GM15510 (cell line): ENCODE data around the gene SLC25A30.

ENCODE experiments used
- POLR2A ChIP-seq: IDR thresholded peaks from 3 replicates; pipeline ENCODE4 v1.6.1; 2011; ENCODE audit warnings: borderline replicate concordance; ENCODE audit not compliant: insufficient read length; ENCODE audit errors: extremely low read depth

Gene SLC25A30

DNA sequence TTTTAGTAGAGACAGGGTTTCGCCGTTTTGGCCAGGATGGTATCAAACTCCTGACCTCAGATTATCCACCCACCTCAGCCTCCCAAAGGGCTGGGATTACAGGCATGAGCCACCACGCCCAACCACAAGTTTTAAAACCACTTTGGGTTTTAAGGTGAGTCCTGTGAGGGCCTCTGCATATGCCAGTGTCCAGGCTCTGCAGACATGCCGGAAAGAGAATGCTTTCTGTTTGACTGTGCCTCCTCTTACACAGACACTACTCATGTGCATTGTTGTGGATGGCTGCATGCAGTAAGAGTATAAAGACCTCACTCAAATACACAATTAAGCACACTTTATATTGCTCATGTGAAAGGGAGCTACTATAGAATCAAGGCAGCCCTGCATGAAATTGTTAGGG lies 20.8 kb upstream of the SLC25A30 start:
- no peak for TF ChIP-seq POLR2A

DNA sequence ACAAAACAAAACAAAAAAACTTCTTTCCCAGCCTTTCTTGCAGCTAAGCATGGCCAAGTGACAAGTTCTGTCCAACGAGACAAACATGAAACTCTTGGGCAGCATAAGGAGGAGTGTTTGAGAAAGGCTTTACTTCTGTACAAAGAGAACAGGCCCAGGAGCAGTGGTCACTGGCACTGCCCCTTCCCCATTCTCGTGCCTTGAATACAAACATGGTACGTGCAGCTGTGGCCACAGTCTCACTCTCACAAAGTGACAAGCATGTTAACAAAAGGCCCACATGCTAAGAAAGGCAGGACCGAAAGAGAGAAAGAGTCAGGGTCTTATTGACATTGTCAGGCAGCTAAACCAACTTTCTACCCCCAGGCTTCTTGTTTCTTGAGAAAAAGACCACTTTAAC lies 19.8 kb upstream of the SLC25A30 start:
- no peak for TF ChIP-seq POLR2A

DNA sequence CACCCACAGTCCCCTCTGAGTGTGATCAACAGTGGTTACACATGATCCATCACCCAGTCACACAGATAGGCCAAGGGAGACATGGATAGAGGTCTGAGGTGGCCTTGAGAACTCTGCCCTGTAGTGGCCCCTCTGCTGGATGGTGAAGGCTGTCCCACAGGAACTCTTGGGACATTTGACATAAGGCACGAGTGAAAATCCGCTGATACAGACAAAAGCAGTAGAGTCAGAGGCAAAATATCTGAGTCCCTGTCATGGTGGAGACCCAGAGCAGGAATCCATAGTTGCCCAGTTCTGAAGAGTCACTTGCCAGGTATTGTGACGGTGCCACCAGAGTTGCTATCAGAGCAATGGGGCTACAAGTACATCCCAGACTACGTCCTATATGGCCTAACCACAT lies 18.8 kb upstream of the SLC25A30 start:
- TF ChIP-seq POLR2A = no peak

DNA sequence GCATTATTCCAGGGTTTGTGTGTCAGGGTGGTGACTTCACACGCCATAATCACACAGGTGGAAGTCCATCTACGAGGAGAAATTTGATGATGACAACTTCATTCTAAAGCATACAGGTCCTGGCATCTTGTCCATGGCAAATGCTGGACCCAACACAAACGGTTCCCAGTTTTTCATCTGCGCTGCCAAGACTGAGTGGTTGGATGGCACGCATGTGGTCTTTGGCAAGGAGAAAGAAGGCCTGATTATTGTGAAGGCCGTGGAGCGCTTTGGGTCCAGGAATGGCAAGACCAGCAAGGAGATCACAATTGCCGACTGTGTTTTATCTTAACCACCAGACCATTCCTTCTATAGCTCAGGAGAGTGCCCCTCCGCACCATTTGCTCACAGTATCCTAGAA lies 18.2 kb upstream of the SLC25A30 start:
- no peak for TF ChIP-seq POLR2A

DNA sequence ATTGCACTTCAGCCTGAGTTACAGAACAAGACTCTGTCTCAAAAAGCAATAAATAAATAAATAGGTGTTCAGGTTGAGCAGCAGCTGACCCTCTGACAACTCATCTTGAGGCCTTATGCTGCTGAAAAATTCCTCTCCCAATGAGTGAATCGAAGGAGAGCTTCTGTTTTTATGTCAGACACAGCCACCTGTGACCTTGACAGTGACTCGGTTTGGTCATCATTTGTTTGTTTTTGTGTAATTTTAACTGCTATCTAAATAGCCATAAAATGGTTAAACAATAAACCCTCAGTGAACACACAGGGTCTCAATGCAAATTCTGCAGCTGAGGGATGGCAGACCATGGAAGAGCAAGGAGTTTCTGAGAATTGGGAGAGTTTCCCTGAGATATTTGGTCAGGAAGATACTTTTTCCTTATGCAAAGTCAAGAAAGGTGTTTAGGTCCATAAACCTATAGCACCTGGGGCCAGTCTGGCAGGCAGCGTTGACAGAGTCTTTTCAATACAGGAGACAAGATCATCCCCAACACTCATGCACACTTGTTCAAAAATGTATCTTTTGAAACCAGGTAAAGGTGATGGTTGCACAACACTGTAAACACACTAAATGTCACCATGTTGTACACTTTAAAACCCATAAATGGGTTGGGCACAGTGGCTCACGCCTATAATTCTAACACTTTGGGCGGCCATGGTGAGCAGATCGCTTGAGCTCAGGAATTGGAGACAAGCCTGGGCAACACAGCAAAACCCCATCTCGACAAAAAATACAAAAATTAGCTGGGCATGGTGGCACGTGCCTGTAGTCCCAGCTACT lies 16.6 kb upstream of the SLC25A30 start:
- TF ChIP-seq POLR2A = no peak

DNA sequence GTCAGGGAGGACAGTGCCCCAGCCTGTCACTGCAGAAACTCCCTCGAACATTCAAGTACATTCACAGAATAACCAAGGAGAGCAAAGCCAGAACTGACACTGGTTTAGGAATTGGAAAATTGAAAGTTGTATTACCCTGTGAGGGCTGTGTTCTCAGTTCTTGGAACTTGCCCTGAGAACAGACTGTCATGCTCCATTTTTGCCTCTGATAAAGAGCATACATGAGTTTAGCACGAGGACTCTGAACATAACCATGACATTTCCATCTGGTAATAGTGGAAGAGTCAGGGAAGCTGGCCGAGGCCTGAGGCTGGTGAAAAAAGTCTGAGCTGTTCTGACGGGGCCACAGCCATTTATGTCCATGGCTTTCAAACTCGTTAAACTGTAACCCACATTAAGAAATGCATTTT lies 15.2 kb upstream of the SLC25A30 start:
- no peak for TF ChIP-seq POLR2A

DNA sequence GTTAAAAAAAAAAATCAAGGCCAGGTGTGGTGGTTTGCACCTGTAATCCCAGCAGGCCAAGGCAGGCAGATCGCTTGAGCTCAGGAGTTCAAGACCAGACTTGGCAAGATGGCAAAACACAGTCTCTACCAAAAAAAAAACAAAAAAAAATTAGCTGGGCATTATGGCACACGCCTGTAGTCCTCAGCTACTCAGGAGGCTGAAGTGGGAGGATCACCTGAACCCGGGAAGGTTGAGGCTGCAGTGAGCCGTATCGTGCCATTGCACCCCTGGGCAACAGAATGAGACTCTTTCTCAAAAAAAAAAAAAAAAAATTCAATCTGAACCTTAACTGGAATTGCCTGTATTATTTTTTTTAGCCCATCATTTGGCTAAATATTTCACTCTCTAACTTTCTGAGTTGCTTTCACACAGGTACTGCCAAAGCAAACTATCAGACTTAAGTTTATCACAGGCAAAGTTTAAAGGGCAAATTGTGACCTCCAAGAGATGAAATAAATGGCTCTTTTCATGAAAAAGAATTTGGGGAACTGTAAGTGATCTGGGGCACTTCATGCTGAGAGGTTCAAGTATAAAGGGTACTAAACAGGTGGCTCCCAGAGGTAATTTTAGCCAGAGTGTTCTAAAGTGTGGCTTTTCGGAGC lies 14.7 kb upstream of the SLC25A30 start:
- TF ChIP-seq POLR2A = no peak

DNA sequence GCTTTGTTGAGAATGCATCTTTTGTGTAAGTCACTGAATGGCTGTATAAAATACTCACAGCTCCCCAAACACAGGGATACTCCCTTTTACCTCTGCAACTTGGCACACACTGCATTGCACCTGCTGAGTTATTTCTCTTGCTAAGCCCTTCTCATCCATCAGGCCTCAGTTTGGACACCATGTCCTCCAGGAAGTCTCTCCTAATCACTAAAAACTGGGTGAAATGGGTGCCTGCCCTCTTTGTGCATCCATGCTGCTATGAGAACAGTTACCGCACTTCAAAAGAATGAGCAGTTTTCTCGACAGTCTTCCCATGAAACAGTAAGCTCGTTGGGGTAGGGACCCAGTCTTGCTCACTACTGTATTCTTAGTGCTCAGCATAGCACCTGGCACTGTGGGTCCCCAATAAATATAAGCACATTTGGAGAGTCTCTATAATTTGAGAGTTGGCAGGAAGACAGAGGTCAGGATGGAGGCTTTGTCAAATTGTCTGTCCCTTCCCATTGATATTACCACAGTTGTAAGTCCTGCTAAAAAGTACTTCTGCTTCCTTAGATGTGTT lies 4.6 kb upstream of the SLC25A30 start:
- no peak for TF ChIP-seq POLR2A

DNA sequence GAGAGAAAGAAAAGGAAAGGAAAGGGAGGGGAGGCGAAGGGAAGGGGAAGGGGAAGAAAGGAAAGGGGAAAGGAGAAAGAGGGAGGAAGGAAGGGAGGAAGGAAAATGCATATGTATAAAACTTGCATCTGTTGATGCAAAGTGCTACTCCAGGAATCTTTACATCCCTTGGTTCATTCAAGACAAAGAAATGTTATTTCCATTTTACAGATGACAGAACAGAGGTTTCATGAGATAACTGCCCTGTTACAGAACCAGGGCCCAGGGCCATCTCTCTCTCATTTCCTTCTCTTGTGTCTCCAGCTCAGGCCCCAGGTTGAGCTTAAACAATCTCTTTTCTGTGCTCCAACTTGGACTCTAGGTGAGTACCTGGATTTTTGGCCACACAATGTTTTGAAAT lies 1.8 kb upstream of the SLC25A30 start:
- TF ChIP-seq POLR2A = no peak

DNA sequence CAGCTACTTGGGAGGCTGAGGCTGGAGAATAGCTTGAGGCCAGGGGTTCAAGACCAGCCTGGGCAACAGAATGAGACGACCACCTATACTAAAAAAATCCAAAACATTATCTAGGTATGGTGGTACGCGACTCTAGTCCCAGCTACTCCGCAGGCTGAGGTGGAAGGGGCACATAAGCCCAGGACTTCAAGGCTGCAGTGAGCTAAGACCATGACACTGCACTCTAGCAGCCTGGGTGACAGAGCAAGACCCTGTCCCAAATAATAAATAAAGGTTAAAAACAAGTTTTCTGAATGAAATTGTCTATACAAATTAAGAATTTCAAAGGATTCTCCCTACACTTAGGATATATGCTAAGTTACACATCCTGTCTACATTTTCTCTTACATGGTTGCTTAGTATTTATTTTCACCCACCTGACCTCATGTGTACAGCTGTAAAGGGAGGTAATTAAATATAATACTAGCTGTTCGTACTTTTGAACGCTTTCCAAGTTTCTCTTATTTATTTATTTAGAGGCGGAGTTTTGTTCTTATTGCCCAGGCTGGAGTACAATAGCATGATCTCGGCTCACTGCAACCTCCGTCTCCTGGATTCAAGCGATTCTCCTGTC lies 1.6 kb downstream of the SLC25A30 start:
- no peak for TF ChIP-seq POLR2A

DNA sequence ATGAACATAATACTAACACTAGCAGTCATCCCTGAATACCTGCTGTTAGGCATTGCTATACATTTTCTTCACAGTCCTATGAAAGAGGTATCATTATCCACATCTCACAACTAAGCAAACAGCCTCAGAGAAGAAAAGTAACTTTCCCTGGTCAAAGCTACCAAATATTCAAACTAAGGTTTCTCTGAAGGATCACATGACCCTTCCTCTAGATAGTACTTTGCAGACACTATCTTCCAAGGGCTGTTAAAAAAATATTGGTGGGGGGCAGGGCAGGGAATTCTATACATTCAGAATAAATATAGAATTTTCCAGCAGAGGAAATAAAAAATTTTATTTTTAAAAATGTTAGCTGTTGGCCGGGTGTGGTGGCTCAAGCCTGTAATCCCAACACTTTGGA lies 3.1 kb downstream of the SLC25A30 start:
- TF ChIP-seq POLR2A = no peak

DNA sequence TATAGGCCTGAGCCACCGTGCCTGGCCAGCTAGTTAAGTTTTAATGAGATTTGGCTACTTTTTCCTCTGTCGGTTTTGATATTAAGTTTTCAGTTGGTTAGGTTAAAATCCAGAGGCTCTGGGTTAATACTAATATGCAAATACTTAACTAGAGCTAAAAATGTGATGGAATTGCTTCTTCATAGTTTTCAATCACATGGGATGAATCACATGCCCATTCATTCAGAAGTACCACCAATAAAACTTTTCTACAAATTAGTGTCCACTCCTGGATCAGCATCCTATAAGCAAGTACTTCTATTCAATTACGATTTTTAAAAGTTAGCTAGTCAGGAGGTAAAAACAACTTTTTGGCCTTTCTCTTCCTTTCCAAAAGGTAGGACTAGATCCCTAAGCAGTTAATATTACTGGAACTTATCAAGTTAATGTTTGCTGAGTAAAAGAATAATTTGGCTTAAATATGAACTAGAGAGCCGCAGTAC lies 4.3 kb downstream of the SLC25A30 start:
- no peak for TF ChIP-seq POLR2A

DNA sequence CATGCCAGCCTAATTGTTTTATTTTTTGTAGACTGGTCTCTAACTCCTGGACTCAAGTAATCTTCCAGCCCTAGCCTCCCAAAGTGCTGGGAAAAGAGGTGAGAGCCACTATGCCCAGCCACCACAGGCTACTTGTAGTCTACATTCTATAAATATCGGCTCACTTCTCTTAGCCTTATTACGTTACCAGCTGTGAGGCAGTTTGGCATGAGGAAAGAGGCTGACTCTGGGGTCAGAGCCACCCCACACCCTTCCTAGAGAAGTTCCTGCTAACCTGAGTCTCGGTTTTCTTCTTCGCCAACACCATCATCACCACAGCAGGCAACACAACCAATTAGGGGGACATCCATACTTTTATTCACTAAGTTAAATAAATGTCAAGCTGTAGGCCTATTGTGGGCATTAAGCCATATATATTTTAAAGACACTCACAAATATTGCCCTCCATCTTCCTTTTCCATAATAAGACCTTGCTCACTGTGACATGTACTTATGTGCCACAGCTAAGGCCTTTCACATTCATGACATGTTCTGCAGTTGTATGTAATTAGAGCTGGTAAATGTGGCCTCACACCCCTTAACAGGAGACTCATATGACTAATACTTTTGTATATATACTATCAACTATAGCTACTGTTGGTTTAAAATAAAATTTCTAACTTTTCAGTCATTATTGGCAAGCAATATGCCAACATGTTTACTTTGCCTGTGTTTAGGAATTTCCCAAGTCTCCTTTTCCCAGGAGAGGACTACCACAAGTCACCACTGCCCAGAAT lies 5.7 kb downstream of the SLC25A30 start:
- no peak for TF ChIP-seq POLR2A

DNA sequence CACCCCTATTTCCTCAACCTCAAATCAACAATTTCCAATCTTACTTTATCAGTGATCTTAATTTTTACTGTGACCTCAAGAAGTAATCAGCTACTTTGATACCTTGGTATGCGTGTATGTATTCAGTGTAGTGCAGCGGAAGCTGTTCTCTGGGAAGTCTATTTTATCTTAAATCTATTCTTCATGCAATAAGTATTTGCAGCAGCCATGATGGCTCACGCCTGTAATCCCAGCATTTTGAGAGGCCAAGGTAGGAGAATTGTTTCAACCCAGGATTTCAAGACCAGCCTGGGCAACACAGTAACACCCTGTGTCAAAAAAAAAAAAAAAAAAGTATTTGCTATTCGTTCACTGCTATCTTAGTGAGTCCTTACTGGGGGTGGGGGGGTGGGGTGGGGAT lies 6.5 kb downstream of the SLC25A30 start:
- no peak for TF ChIP-seq POLR2A

DNA sequence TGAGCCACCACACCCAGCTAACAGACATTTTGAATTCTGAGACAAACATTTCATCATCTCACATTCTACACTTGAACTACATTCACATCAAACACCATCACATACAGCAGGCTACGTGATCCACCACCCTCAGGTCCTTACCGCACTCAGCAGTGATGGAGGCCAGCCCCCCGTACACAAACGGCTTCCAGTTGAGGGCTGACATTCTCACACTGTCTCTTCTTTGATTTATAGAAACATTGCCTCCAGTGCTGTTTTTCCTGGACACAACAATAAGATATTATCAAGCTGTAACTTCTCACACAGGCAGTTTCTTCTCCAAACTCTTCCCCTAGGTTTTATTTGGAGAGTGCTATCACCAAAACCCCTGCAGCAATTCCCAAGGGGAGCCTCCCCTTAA lies 7.0 kb downstream of the SLC25A30 start:
- TF ChIP-seq POLR2A = no peak

DNA sequence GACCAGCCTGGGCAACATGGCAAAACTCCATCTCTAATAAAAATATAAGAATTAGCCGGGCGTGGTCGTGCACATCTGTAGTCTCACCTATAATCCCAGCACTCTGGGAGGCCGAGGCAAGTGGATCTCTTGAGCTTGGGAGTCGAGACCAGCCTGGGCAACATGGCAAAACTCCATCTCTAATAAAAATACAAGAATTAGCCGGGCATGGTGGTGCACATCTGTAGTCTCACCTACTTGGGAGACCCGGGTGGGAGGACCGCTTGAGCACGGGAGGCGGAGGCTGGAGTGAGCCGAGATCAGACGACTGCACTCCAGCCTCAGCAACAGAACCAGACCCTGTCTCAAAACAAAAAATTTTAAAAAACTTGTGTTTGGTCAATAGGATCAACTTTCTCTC lies 7.7 kb downstream of the SLC25A30 start:
- TF ChIP-seq POLR2A = no peak

DNA sequence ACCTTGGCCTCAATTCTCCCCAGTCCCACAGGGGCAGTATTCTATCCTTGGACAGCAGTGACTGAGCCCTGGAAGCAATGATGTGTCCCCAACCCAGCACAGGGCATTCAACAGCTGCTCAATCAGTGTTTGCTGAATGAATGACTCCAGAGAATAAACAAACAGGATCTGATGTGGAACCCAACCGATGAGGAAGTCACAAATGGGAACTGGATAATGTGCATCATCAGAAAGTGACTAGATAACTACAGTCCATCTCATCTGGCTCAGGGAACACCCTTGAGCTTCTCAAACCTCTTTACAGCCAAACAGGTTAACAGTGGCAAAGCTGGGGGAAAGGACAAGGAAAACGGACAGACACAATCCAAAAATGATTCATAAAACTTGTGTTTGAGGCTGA lies 8.2 kb downstream of the SLC25A30 start:
- TF ChIP-seq POLR2A = no peak
